ENCODE measurements around the gene HAUS3. TPM values are rescaled to one million over a fixed set of nuclear protein-coding genes. Genes with fewer than 3 reads are reported as not detected.

The HAUS3 gene
- total RNA-seq, 1 experiment from 2014 or later = 18.0 TPM

DNA sequence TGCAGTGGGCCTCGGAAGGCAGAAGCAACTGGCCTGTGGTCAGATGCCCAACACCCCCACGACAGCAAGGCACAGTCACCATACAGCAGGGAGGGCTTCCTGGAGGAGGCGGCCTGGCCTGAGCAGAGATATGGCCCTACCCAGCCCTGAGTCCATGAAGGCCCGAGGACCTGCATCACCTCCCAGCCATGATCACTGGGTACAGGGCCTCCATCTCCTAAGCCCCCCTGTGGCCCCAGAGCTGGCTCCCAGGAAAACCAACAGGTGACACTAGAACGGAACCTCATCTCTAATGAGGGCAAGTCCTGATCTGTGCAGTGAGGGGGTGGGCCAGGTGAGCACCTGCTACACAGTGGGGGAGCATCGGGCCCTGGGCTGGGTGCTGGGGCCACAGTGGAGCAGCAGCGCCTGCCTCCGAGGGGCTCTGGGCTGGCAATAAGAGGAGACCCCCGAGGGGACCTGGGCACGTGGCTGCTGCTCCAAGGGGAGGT lies 46.2 kb upstream of the HAUS3 start:
- Histone ChIP-seq H2AFZ (ENCODE audit: low read length) (no peak overlapping the region), H3T11ph (ENCODE audit: low read length) (no peak overlapping the region), H3K56ac (ENCODE audit: insufficient read length, low read depth, low read length) (no peak overlapping the region), H3K23me2 (ENCODE audit: insufficient read length, low read depth, low read length, poor library complexity, severe bottlenecking) (no peaks in the 10 kb centered on the region), H2BK12ac (ENCODE audit: insufficient read length, low read depth, low read length) (no peak overlapping the region), H3K14ac (ENCODE audit: insufficient read depth, low read length) (no peak overlapping the region; the same call in 1 of the 2 replicates), H2AK5ac (ENCODE audit: insufficient read length, low read length) (no peak overlapping the region), H4K20me1 (ENCODE audit: control insufficient read depth, insufficient read depth, insufficient read length) (no peaks in the 10 kb centered on the region), H2BK120ac (ENCODE audit: low read depth, low read length, poor library complexity, severe bottlenecking) (no peak overlapping the region), H2BK20ac (ENCODE audit: low read depth, low read length, poor library complexity, severe bottlenecking) (no peak overlapping the region), H4K5ac (ENCODE audit: insufficient read length, low read depth, low read length) (no peak overlapping the region), H3K23ac (ENCODE audit: insufficient read length, low read depth, low read length) (no peak overlapping the region), H3K27me3 (ENCODE audit: insufficient read depth, low read length) (no peaks in the 10 kb centered on the region), H3K27ac (ENCODE audit: insufficient read length, low read depth, low read length) (no peak overlapping the region), H2BK5ac (ENCODE audit: insufficient read length, low read length) (no peak overlapping the region), H3K4me1 (ENCODE audit: insufficient read depth, low read length) (no peaks in the 10 kb centered on the region; the same call in 1 of the 2 replicates), H3K9me3 (ENCODE audit: control insufficient read depth, low read depth, low read length) (no peaks in the 10 kb centered on the region), H4K91ac (ENCODE audit: insufficient read length, low read depth, low read length) (no peak overlapping the region), H4K8ac (replicated peaks; ENCODE audit: insufficient read length, low read depth, low read length) (no peak overlapping the region), H3K4ac (ENCODE audit: low read depth, low read length) (no peak overlapping the region), H3K79me1 (ENCODE audit: insufficient read depth, low read depth, low read length, poor library complexity, severe bottlenecking) (no peaks in the 10 kb centered on the region), H2BK15ac (ENCODE audit: low read depth, low read length) (no peak overlapping the region), H3K79me2 (ENCODE audit: insufficient read depth, low read length) (no peaks in the 10 kb centered on the region), H3K18ac (ENCODE audit: insufficient read length, low read depth, low read length) (no peak overlapping the region), H3K9ac (ENCODE audit: extremely low read depth, insufficient read length, low read length) (no peak overlapping the region), H3K4me2 (ENCODE audit: insufficient read depth, insufficient read length, low read length) (no peak overlapping the region)
- Mint-ChIP-seq H3K9me3 (peaks cover 0 to 2% of the 10 kb centered on the region in 2 experiments; a peak in 2 of 5 replicates), H3K36me3 (ENCODE audit: insufficient read depth in 1 of 3, low read depth in 3 of 3) (no peaks in the 10 kb centered on the region; a peak in 1 of 7 replicates), H3K27me3 (ENCODE audit: low read depth) (no peaks in the 10 kb centered on the region; the same call in 1 of the 2 replicates), H3K27ac (peak overlapping the region in 1 of 3 experiments; percentile 44; a peak in 1 of 7 replicates), H3K4me1 (peaks cover 4 to 15% of the 10 kb centered on the region in 2 experiments; a peak in 3 of 4 replicates), H3K4me3 (no peak overlapping the region)
- peak; percentile 18 for DNase-seq
- WGBS (ENCODE audit: extremely low coverage, insufficient read length, low lambda C conversion rate) = no CpG with 5 or more reads among the region's 10 CpGs
- TF ChIP-seq, protein P1, sequence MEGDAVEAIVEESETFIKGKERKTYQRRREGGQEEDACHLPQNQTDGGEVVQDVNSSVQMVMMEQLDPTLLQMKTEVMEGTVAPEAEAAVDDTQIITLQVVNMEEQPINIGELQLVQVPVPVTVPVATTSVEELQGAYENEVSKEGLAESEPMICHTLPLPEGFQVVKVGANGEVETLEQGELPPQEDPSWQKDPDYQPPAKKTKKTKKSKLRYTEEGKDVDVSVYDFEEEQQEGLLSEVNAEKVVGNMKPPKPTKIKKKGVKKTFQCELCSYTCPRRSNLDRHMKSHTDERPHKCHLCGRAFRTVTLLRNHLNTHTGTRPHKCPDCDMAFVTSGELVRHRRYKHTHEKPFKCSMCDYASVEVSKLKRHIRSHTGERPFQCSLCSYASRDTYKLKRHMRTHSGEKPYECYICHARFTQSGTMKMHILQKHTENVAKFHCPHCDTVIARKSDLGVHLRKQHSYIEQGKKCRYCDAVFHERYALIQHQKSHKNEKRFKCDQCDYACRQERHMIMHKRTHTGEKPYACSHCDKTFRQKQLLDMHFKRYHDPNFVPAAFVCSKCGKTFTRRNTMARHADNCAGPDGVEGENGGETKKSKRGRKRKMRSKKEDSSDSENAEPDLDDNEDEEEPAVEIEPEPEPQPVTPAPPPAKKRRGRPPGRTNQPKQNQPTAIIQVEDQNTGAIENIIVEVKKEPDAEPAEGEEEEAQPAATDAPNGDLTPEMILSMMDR (conservative IDR thresholded peaks at IDR 0.05) = no peak
